Mesothelial cell of epicardium (in vitro differentiated cells): ENCODE data around the gene RAB5IF. TPM values are rescaled to one million over a fixed set of nuclear protein-coding genes. Genes with fewer than 3 reads are reported as not detected.

Experiments used
- DNase-seq, 2 experiments: peaks; one replicate each; pipeline ENCODE4 v3.0.0; 2021; ENCODE audit warnings: low spot score in 2 of 2; ENCODE audit not compliant: unreplicated experiment in 2 of 2
- H3K27ac Mint-ChIP-seq: 2 replicates; pipeline ENCODE4 v1.8.0; 2021; ENCODE audit warnings: mixed read lengths
- H3K27me3 Mint-ChIP-seq: 2 replicates; pipeline ENCODE4 v1.8.0; 2021; ENCODE audit warnings: low read depth, mixed read lengths
- H3K36me3 Mint-ChIP-seq: 2 replicates; pipeline ENCODE4 v1.8.0; 2021; ENCODE audit warnings: mixed read lengths
- H3K4me1 Mint-ChIP-seq: 2 replicates; pipeline ENCODE4 v1.8.0; 2021; ENCODE audit warnings: mixed read lengths
- H3K4me3 Mint-ChIP-seq: 2 replicates; pipeline ENCODE4 v1.8.0; 2021; ENCODE audit warnings: mild to moderate bottlenecking, moderate library complexity, mixed read lengths
- H3K9me3 Mint-ChIP-seq: 2 replicates; pipeline ENCODE4 v1.8.0; 2021; ENCODE audit warnings: mixed read lengths
- total RNA-seq: library from RNA; stranded (reverse); gene quantifications from 3 replicates; pipeline ENCODE4 v1.2.1, GENCODE V29; 2021
- TF ChIP-seq, protein P1 (sequence below): fragments of 200-600 bp; sonication (generic); IDR thresholded peaks from one replicate; pipeline ENCODE4 v1.5.0; 2021; ENCODE audit warnings: antibody characterized with exemption; ENCODE audit not compliant: unreplicated experiment

RAB5IF gene
- total RNA-seq, 1 donor from 2014 or later, result 40.0 TPM

DNA sequence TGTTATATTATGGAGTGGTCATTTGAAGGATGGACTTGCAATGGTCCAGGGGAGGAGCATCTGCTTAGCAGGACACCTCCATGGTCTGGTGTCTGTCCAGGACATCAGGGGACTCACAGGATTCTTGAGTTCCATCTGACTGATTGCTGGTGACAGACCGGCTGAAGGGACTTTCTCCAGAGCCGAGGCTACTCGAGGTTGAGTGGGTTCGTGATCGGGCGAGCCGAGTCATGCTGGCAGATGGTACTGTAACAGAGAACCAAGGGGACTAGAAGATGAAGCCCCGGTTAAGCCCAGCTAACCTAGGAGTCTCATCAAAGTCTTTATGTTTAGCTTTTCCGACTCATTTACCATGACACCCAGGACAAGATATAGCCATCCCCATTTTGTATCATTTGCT is 47.9 kb downstream of the RAB5IF start:
- Mint-ChIP-seq H3K27ac (no peak overlapping the region), H3K36me3 (peaks cover 7% of the 10 kb centered on the region), H3K27me3 (no peaks in the 10 kb centered on the region), H3K4me3 (no peak overlapping the region), H3K4me1 (no peaks in the 10 kb centered on the region), H3K9me3 (no peaks in the 10 kb centered on the region)
- DNase-seq, result no peak
- TF ChIP-seq, protein P1, sequence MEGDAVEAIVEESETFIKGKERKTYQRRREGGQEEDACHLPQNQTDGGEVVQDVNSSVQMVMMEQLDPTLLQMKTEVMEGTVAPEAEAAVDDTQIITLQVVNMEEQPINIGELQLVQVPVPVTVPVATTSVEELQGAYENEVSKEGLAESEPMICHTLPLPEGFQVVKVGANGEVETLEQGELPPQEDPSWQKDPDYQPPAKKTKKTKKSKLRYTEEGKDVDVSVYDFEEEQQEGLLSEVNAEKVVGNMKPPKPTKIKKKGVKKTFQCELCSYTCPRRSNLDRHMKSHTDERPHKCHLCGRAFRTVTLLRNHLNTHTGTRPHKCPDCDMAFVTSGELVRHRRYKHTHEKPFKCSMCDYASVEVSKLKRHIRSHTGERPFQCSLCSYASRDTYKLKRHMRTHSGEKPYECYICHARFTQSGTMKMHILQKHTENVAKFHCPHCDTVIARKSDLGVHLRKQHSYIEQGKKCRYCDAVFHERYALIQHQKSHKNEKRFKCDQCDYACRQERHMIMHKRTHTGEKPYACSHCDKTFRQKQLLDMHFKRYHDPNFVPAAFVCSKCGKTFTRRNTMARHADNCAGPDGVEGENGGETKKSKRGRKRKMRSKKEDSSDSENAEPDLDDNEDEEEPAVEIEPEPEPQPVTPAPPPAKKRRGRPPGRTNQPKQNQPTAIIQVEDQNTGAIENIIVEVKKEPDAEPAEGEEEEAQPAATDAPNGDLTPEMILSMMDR, result no peak

DNA sequence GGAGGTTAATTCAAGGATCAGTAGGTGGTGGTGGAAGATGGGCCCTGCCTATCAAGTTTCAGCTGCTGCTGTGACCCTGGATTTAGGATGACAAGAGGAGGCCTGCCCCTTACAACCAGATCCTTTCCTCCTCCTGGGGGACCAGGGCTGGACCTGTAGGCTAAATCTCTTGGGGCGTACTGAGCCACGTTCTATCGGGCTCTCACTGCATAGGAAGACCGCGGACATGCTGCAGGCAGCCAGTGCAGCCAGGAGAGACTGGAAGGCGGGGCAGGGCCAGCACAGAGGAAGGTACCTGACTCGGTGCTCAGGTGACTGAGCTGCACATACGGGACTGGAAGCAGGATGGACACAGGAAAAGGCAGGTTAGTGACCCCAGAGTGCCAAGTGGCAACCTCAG is 48.9 kb downstream of the RAB5IF start:
- H3K27ac Mint-ChIP-seq, result no peak overlapping the region
- no peaks in the 10 kb centered on the region for H3K9me3 Mint-ChIP-seq
- H3K36me3 Mint-ChIP-seq, result peaks cover 10% of the 10 kb centered on the region
- no peaks in the 10 kb centered on the region for H3K4me1 Mint-ChIP-seq
- TF ChIP-seq, protein P1, result no peak
- H3K4me3 Mint-ChIP-seq, result no peak overlapping the region
- no peak for DNase-seq
- H3K27me3 Mint-ChIP-seq, result no peaks in the 10 kb centered on the region

DNA sequence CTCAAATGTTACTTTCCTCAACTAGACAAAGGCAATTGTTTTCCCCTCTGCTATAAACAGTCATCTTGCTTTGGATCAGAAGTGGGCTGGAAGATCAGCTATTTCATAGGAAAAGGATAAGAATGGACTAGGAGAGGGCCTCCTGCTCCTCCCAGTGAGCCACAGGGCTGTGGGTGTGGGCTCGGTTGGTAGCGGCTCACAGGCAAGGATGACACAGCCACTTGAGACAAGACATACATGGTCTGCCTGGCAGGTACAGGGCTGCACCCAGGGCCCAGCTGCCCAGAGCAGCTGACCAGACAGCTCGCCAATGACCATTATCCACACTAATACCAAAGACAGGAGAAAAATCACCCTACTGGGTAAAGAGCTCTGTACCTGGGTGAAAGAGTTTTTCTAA is 49.4 kb downstream of the RAB5IF start:
- Mint-ChIP-seq H3K36me3 (peaks cover 10% of the 10 kb centered on the region), H3K27ac (no peak overlapping the region), H3K4me1 (no peaks in the 10 kb centered on the region)

DNA sequence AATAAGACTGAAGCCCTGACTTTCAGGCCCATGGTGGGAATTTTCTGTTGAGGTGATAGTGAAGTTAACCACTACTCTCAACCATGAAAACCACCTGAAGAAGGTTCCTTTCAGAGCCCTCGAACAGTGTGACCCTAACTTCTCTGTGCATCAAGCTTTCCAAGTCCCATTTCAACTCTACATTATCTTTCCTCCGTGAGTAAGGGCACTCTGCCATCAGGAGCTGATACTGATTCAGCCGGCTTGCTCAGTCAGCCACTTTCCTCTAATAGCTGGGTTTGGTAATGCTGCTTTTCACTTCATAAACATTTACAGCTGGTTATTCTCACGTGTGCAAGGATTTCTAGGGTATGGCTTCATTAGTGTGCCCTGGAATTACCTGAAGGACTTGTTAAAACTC is 51.2 kb downstream of the RAB5IF start:
- H3K27me3 Mint-ChIP-seq, result no peaks in the 10 kb centered on the region

More for the DNA sequence above, 49.4 kb downstream of the RAB5IF start:
- no peaks in the 10 kb centered on the region for H3K9me3 Mint-ChIP-seq
- TF ChIP-seq, protein P1, result no peak
- H3K27me3 Mint-ChIP-seq, result no peaks in the 10 kb centered on the region
- DNase-seq, result no peak
- no peak overlapping the region for H3K4me3 Mint-ChIP-seq

DNA sequence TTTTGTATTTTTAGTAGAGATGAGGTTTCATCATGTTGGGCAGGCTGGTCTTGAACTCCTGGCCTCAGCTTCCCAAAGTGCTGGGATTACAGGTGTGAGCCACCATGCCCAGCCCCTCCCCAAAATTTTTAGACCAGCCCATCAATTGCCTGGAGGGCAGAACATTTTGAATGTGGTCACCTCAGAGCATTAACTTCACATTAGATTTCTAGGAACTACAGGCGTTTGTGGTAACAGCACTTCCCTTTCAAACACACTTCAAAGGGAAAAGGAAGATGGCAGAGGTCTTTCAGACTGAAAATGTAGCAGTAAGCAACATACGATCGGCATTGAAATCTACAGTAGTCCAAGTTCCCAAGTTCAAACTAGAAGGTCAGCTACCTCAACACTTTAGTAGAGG is 52.7 kb downstream of the RAB5IF start:
- TF ChIP-seq, protein P1, result no peak
- Mint-ChIP-seq H3K4me1 (no peaks in the 10 kb centered on the region), H3K36me3 (peaks cover 11% of the 10 kb centered on the region), H3K9me3 (no peaks in the 10 kb centered on the region), H3K27me3 (no peaks in the 10 kb centered on the region), H3K4me3 (no peak overlapping the region), H3K27ac (no peak overlapping the region)
- DNase-seq, result no peak

More for the DNA sequence above, 51.2 kb downstream of the RAB5IF start:
- peaks cover 15% of the 10 kb centered on the region for H3K36me3 Mint-ChIP-seq
- no peaks in the 10 kb centered on the region for H3K9me3 Mint-ChIP-seq
- no peak for DNase-seq
- H3K27ac Mint-ChIP-seq, result no peak overlapping the region
- H3K4me3 Mint-ChIP-seq, result no peak overlapping the region
- TF ChIP-seq, protein P1, result no peak
- H3K4me1 Mint-ChIP-seq, result no peaks in the 10 kb centered on the region

Other genes starting within 250 kb of the RAB5IF start
- 235 to 248 TPM (median 238 TPM) in 3 replicates for gene MYL9, start 64.3 kb upstream of the RAB5IF start, total RNA-seq
- gene TGIF2, start 32.2 kb upstream of the RAB5IF start, total RNA-seq, result 94.4 to 101 TPM (median 98.4 TPM) in 3 replicates
- 0.16 to 0.18 TPM (median 0.18 TPM) in 3 replicates for gene SLA2, start 40.4 kb downstream of the RAB5IF start, total RNA-seq
- gene NDRG3, start 140.3 kb downstream of the RAB5IF start, total RNA-seq, result 23.4 to 24.3 TPM (median 23.6 TPM) in 3 replicates
- gene DSN1, start 168.0 kb downstream of the RAB5IF start, total RNA-seq, result 12.2 to 15.1 TPM (median 13.7 TPM) in 3 replicates